ENCODE measurements around the gene PDE3A. TPM values are rescaled to one million over a fixed set of nuclear protein-coding genes. Genes with fewer than 3 reads are reported as not detected.
A peak's percentile ranks its signal among the peaks of the same experiment; 100 is the strongest.
"Not testable (repeated sequence)": the region's sequence is repeated elsewhere in the genome, so short reads cannot be mapped to it uniquely, and the experiment has no call there.

Gene PDE3A
- total RNA-seq, 6 donors from 2014 or later, result 1.0 to 10.0 (median 3.2) TPM

- Histone ChIP-seq H3K9me3 (no peaks in the 10 kb centered on the region), H3K36me3 (no peaks in the 10 kb centered on the region), H3K4me1 (no peaks in the 10 kb centered on the region), H3K4me3 (no peak overlapping the region), H3K27ac (no peak overlapping the region), H3K27me3 (no peaks in the 10 kb centered on the region)
- TF ChIP-seq POLR2A (IDR thresholded peaks at IDR 0.05) (no peak), EP300 (IDR thresholded peaks at IDR 0.05) (no peak), CTCF (IDR thresholded peaks at IDR 0.05) (no peak), POLR2AphosphoS5 (IDR thresholded peaks at IDR 0.05) (no peak)
- DNase-seq (no peak), ATAC-seq (ENCODE audit: low FRiP score in 2 of 2) (no peak)
Measured at GRCh38 chr12:20599757-20600156, 231.4 kb downstream of the PDE3A start.

- Histone ChIP-seq H3K36me3 (no peaks in the 10 kb centered on the region), H3K27ac (peak overlapping the region in 1 of 4 donors; percentile 11), H3K4me3 (no peak overlapping the region), H3K9me3 (no peaks in the 10 kb centered on the region), H3K4me1 (no peaks in the 10 kb centered on the region), H3K27me3 (no peaks in the 10 kb centered on the region)
- TF ChIP-seq CTCF (IDR thresholded peaks at IDR 0.05) (peak in 3 of 6 experiments; percentile 16 to 20 (median 19)), EP300 (IDR thresholded peaks at IDR 0.05) (no peak)
- 58 to 64% methylated on average over 2 of the region's 2 CpGs for WGBS, 2 donors
- ATAC-seq (ENCODE audit: low FRiP score in 2 of 2), result peak in 1 of 2 donors; percentile 59
- DNase-seq, result no peak
Measured at GRCh38 chr12:20601668-20602280, 233.4 kb downstream of the PDE3A start.

GRCh38 chr12:20602641-20603391 is 234.5 kb downstream of the PDE3A start:
- Histone ChIP-seq H3K4me3 (no peak overlapping the region), H3K9me3 (no peaks in the 10 kb centered on the region), H3K4me1 (no peaks in the 10 kb centered on the region), H3K27ac (peak overlapping the region in 1 of 4 donors; percentile 11), H3K27me3 (no peaks in the 10 kb centered on the region), H3K36me3 (no peaks in the 10 kb centered on the region)
- WGBS, 2 donors, result 56 to 58% methylated on average over 4 of the region's 4 CpGs
- DNase-seq, result no peak
- TF ChIP-seq CTCF (IDR thresholded peaks at IDR 0.05), result no peak
- TF ChIP-seq POLR2AphosphoS5 (IDR thresholded peaks at IDR 0.05), result no peak
- TF ChIP-seq EP300 (IDR thresholded peaks at IDR 0.05), result no peak
- no peak for TF ChIP-seq POLR2A (IDR thresholded peaks at IDR 0.05)
- ATAC-seq (ENCODE audit: low FRiP score in 2 of 2), result peak in 1 of 2 donors; percentile 77

- no peak for TF ChIP-seq POLR2A (IDR thresholded peaks at IDR 0.05)
- no peak for TF ChIP-seq CTCF (IDR thresholded peaks at IDR 0.05)
- no peak for TF ChIP-seq EP300 (IDR thresholded peaks at IDR 0.05)
- TF ChIP-seq POLR2AphosphoS5 (IDR thresholded peaks at IDR 0.05), result no peak
- WGBS, 2 donors, result 54 to 67% methylated on average over 3 of the region's 3 CpGs
- Histone ChIP-seq H3K36me3 (no peaks in the 10 kb centered on the region), H3K4me1 (no peaks in the 10 kb centered on the region), H3K27ac (no peak overlapping the region), H3K27me3 (no peaks in the 10 kb centered on the region), H3K9me3 (no peaks in the 10 kb centered on the region), H3K4me3 (no peak overlapping the region)
- no peak for DNase-seq
- ATAC-seq (ENCODE audit: low FRiP score in 2 of 2), result no peak
Measured at GRCh38 chr12:20604408-20605067, 236.2 kb downstream of the PDE3A start.

- not testable (repeated sequence) for H3K36me3 ChIP-seq; H3K27ac ChIP-seq; ATAC-seq (ENCODE audit: low FRiP score in 2 of 2); H3K27me3 ChIP-seq; H3K4me1 ChIP-seq; H3K9me3 ChIP-seq; DNase-seq; H3K4me3 ChIP-seq
- 97 to 98% methylated on average over 6 to 8 of the region's 8 CpGs for WGBS, 2 donors
Measured at GRCh38 chr12:20615020-20615419, 246.7 kb downstream of the PDE3A start.
